ENCODE data around the gene SCARF2. TPM values are rescaled to one million over a fixed set of nuclear protein-coding genes. Genes with fewer than 3 reads are reported as not detected.

The SCARF2 gene
- total and polyA plus RNA-seq, 2 donors (not counting 1 experiment from before 2014, with no cell fraction given): 0.86 to 1.3 TPM

Small RNA genes lying within 50 kb of the gene (small RNA-seq; reads per million reads assigned to genes)
- gene RF00019 (ENCODE audit: insufficient read length, low read depth, low replicate concordance) (not detected), gene RN7SL812P (ENCODE audit: insufficient read length, low read depth, low replicate concordance) (not detected), gene RNU6-225P (ENCODE audit: insufficient read length, low read depth, low replicate concordance) (not detected), gene RNY1P9 (ENCODE audit: insufficient read length, low read depth, low replicate concordance) (not detected)

Other genes starting within 250 kb of the SCARF2 start
- 0.42 and 0.51 TPM in 2 replicates for gene RTN4R, start 169.5 kb downstream of the SCARF2 start, total RNA-seq
- 0.79 and 0.92 TPM in 2 replicates for gene RTN4R, start 169.5 kb downstream of the SCARF2 start, polyA plus RNA-seq
- gene DGCR6L, start 117.8 kb downstream of the SCARF2 start, total RNA-seq: 20.5 and 21.2 TPM in 2 replicates
- 24.3 and 33.4 TPM in 2 replicates for gene DGCR6L, start 117.8 kb downstream of the SCARF2 start, polyA plus RNA-seq
- gene ZNF74, start 43.7 kb downstream of the SCARF2 start, total RNA-seq: 11.6 and 13.0 TPM in 2 replicates
- gene ZNF74, start 43.7 kb downstream of the SCARF2 start, polyA plus RNA-seq: 8.8 and 11.6 TPM in 2 replicates
- gene KLHL22, start 58.0 kb upstream of the SCARF2 start, total RNA-seq: 45.6 and 55.7 TPM in 2 replicates
- gene KLHL22, start 58.0 kb upstream of the SCARF2 start, polyA plus RNA-seq: 33.9 and 37.0 TPM in 2 replicates
- 134 and 156 TPM in 2 replicates for gene MED15, start 69.8 kb upstream of the SCARF2 start, total RNA-seq
- gene MED15, start 69.8 kb upstream of the SCARF2 start, polyA plus RNA-seq: 109 and 116 TPM in 2 replicates

Measured in B cell (primary cell).